Ovary (tissue), 9 donors: ENCODE results near the gene BICD2. TPM values are rescaled to one million over a fixed set of nuclear protein-coding genes. Genes with fewer than 3 reads are reported as not detected.

Experiments used
- DNase-seq, 5 donors: peaks; one replicate each; pipeline ENCODE4 v3.0.0-alpha.2; 2019 to 2020
- H3K27ac ChIP-seq, 2 donors: fragments of 200-600 bp; one replicate each; pipeline versions ENCODE4 v1.5.1 to v1.8.0; 2019 to 2022
- H3K27me3 ChIP-seq: fragments of 200-600 bp; one replicate; pipeline ENCODE4 v1.8.0; 2022
- H3K36me3 ChIP-seq: fragments of 200-600 bp; sonication (generic); one replicate; pipeline ENCODE4 v1.5.1; 2019
- H3K4me1 ChIP-seq: one replicate; pipeline ENCODE4 v1.8.1; 2013; ENCODE audit warnings: mild to moderate bottlenecking, moderate library complexity; ENCODE audit not compliant: insufficient read depth
- H3K4me3 ChIP-seq: fragments of 200-600 bp; sonication (generic); one replicate; pipeline ENCODE4 v1.5.1; 2017
- H3K9me3 ChIP-seq, 2 donors: fragments of 200-600 bp in 1 of 2; sonication (generic) in 1 of 2; one replicate each; pipeline versions ENCODE4 v1.5.1 to v1.8.1; 2013 to 2019; ENCODE audit warnings: mild to moderate bottlenecking in 1 of 2, moderate library complexity in 1 of 2
- EP300 ChIP-seq: sonication (generic); formaldehyde crosslinking; IDR thresholded peaks from one replicate; pipeline ENCODE4 v1.6.1; 2017; ENCODE audit warnings: antibody characterized with exemption
- POLR2A ChIP-seq: fragments of 450-650 bp; IDR thresholded peaks from one replicate; pipeline ENCODE4 v1.6.1; 2017; ENCODE audit warnings: antibody characterized with exemption, mild to moderate bottlenecking, moderate library complexity
- WGBS, 3 donors: extraction: QIAGEN DNeasy Blood & Tissue Kit in 1 of 3; methylation state at CpG; one replicate each; pipeline versions ENCODE4 v1.1.5 to v1.1.7; 2013 to 2017; 5-methylcytosine and 5-hydroxymethylcytosine counted together
- intact Hi-C, 4 donors: fragments of 100-400 bp; cut with DNase I; formaldehyde crosslinking; loops; one replicate each; pipeline versions ENCODE4 v1.11.0 to v1.15.1; 2022 to 2023
- polyA plus RNA-seq, 2 donors: library from polyadenylated mRNA; stranded (reverse); fragments of 200-250 nt in 1 of 2; fragments of 350-450 nt in 1 of 2; fragmentation: Illumina TruSeq in 1 of 2; extraction: RNeasy Lipid Tissue Mini Kit (QIAGEN cat#74804) in 1 of 2; gene quantifications; one replicate each; pipeline ENCODE4 v1.2.3, GENCODE V29; 2013 to 2014
- total RNA-seq, 7 donors: library from RNA; depleted of rRNA in 2 of 7; stranded (reverse); fragments of >200 nt in 2 of 7; fragmentation: NEBNext Ultra II Directional in 3 of 7; extraction: Animal tissue kit (Norgen Biotek cat#: 25700) in 3 of 7; gene quantifications; one replicate each; pipeline versions ENCODE4 v1.1.0 to v1.2.4, GENCODE V29; 2016 to 2023
- TF ChIP-seq, protein P1 (sequence below), 3 donors: fragments of 450-650 bp in 2 of 3; fragments of 200-600 bp in 1 of 3; IDR thresholded peaks; one replicate each; pipeline versions ENCODE4 v1.5.1 to v1.8.0; 2016 to 2022; ENCODE audit warnings: antibody characterized with exemption in 3 of 3, mild to moderate bottlenecking in 1 of 3
- donor health status: DM: no; HTN: no; CAD: no; lungs with moderate emphysema.
- donor health status: DM: no; HTN: no; CAD: no.
- donor health status: Bipolar disorder and iron deficiency.
- donor health status: DM: yes; HTN: yes; CAD: no.
- donor health status: DM: no; HTN: no; CAD: no.
- donor health status: DM: yes; HTN: yes; CAD: no.

Gene BICD2
- total and polyA plus RNA-seq, 9 donors: 13.9 to 28.7 (median 20.6) TPM

DNA sequence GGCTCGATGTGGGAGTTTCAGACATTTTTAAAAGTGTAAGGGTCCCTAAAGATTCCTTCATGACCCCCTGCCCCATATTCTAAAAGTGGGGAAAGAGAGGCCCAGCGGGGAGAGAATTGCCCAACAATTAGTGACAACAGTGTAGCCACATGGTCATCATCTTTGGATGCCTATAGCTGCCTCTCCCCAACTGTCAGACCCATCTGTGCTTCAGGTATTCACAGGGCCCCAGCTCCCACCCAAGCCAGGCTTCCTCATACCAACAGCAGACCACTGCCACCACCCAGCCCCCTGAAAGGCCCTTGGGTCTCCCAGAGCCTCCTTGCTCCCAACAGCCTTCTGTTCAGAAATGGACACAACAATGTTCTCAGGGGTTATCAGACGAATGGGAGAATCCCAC, 4.1 kb downstream of the BICD2 start:
- Histone ChIP-seq H3K27ac (no peak overlapping the region), H3K9me3 (no peaks in the 10 kb centered on the region), H3K36me3 (no peaks in the 10 kb centered on the region), H3K4me1 (peaks cover 26% of the 10 kb centered on the region), H3K4me3 (no peak overlapping the region), H3K27me3 (no peaks in the 10 kb centered on the region)
- WGBS, 3 donors: 52 to 63% (median 55%) methylated on average over 3 of the region's 3 CpGs
- TF ChIP-seq EP300 (no peak), POLR2A (no peak)
- TF ChIP-seq, protein P1, sequence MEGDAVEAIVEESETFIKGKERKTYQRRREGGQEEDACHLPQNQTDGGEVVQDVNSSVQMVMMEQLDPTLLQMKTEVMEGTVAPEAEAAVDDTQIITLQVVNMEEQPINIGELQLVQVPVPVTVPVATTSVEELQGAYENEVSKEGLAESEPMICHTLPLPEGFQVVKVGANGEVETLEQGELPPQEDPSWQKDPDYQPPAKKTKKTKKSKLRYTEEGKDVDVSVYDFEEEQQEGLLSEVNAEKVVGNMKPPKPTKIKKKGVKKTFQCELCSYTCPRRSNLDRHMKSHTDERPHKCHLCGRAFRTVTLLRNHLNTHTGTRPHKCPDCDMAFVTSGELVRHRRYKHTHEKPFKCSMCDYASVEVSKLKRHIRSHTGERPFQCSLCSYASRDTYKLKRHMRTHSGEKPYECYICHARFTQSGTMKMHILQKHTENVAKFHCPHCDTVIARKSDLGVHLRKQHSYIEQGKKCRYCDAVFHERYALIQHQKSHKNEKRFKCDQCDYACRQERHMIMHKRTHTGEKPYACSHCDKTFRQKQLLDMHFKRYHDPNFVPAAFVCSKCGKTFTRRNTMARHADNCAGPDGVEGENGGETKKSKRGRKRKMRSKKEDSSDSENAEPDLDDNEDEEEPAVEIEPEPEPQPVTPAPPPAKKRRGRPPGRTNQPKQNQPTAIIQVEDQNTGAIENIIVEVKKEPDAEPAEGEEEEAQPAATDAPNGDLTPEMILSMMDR (IDR thresholded peaks at IDR 0.05): no peak
- intact Hi-C loops: loop anchor here in 1 of 4 donors (10.0 kb wide), 1 partner anchor 86 kb away; the partner anchor contains the start of gene IPPK
- DNase-seq: no peak

DNA sequence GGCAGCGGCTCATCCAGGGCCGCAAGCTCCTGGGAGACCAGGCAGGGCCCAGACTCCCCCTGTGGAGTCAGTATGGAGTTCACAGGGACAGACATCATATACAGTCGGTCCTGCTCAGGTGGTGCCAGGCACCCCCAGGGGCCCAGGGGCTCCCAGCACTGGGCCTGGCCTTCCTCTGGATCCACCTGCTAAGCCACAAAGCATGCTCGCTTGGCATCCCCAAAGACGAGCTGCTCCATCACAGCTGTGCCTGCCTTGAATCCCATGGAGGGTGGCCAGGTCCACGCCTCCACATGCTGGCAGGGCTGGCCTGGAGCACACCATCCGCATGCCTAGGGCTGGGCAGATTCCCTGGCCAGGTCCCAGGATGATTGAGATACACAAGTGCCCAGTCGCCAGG, 4.6 kb downstream of the BICD2 start:
- Histone ChIP-seq H3K36me3 (no peaks in the 10 kb centered on the region), H3K4me3 (no peak overlapping the region), H3K4me1 (peaks cover 26% of the 10 kb centered on the region), H3K9me3 (no peaks in the 10 kb centered on the region), H3K27ac (no peak overlapping the region), H3K27me3 (no peaks in the 10 kb centered on the region)
- DNase-seq: no peak
- WGBS, 3 donors: 60 to 72% (median 61%) methylated on average over 8 of the region's 8 CpGs
- TF ChIP-seq EP300: no peak
- TF ChIP-seq POLR2A: no peak
- TF ChIP-seq, protein P1 (IDR thresholded peaks at IDR 0.05): no peak
- intact Hi-C loops: loop anchor here in 1 of 4 donors (10.0 kb wide), 1 partner anchor 85 kb away; the partner anchor contains the start of gene IPPK

DNA sequence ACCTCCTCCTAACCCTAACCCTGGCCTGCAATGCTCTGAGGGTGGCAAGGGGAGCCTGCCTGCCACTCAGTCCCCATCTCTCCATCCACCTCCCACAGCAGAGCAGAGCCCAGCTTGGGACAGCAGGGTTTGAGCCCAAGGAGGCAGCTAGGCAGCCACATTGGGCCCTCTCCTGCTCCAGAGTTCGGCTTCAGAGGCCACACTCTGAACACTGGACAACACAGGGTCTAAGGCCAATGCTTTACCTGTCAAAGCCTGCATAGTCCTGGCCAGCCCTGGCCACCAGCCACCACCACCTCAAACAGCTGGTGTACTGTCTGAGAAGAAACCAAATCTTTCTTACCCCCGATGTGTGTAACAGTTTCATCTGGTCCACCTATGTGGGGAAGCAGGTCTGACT, 5.2 kb downstream of the BICD2 start:
- H3K9me3 ChIP-seq: no peaks in the 10 kb centered on the region
- no peak overlapping the region for H3K27ac ChIP-seq
- TF ChIP-seq POLR2A (no peak), EP300 (no peak)
- TF ChIP-seq, protein P1 (IDR thresholded peaks at IDR 0.05): no peak
- H3K4me3 ChIP-seq: no peak overlapping the region
- WGBS, 3 donors: 46 to 82% (median 66%) methylated on average over 2 of the region's 2 CpGs
- no peak for DNase-seq
- H3K27me3 ChIP-seq: no peaks in the 10 kb centered on the region
- H3K4me1 ChIP-seq: peaks cover 26% of the 10 kb centered on the region
- no peaks in the 10 kb centered on the region for H3K36me3 ChIP-seq
- intact Hi-C loops: no loop called here

DNA sequence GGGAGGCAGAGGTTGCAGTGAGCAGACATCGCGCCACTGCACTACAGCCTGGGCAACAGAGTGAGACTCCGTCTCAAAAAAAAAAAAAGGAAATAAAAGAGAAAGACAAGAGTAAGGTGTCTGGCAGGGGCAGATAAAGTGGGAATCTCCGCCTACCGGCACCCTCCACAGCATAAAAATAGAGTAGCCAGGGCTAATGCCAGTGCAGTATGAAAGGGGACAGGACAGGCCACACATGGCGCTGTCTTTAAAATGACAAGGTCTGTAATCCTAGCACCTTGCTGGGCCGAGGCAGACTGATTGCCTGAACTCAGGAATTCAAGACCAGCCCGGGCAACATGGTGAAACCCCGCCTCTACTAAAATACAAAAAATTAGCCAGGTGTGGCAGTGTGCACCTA, 7.8 kb downstream of the BICD2 start:
- 82 to 90% (median 88%) methylated on average over 9 of the region's 9 CpGs for WGBS, 3 donors
- no peak overlapping the region for H3K27ac ChIP-seq
- TF ChIP-seq, protein P1 (IDR thresholded peaks at IDR 0.05): no peak
- TF ChIP-seq POLR2A (no peak), EP300 (no peak)
- H3K36me3 ChIP-seq: no peaks in the 10 kb centered on the region
- DNase-seq: no peak
- H3K9me3 ChIP-seq: no peaks in the 10 kb centered on the region
- H3K4me3 ChIP-seq: no peak overlapping the region
- no peaks in the 10 kb centered on the region for H3K27me3 ChIP-seq
- peaks cover 11% of the 10 kb centered on the region for H3K4me1 ChIP-seq
- intact Hi-C loops: no loop called here
